ENCODE data around the gene CDK18. TPM values are rescaled to one million over a fixed set of nuclear protein-coding genes. Genes with fewer than 3 reads are reported as not detected.

The CDK18 gene
- total and polyA plus RNA-seq, 9 of the 15 experiments (the other 6 are each of a cell fraction or from before 2014, with no cell fraction given), result 0.05 to 0.69 (median 0.17) TPM; not detected in 2

DNA sequence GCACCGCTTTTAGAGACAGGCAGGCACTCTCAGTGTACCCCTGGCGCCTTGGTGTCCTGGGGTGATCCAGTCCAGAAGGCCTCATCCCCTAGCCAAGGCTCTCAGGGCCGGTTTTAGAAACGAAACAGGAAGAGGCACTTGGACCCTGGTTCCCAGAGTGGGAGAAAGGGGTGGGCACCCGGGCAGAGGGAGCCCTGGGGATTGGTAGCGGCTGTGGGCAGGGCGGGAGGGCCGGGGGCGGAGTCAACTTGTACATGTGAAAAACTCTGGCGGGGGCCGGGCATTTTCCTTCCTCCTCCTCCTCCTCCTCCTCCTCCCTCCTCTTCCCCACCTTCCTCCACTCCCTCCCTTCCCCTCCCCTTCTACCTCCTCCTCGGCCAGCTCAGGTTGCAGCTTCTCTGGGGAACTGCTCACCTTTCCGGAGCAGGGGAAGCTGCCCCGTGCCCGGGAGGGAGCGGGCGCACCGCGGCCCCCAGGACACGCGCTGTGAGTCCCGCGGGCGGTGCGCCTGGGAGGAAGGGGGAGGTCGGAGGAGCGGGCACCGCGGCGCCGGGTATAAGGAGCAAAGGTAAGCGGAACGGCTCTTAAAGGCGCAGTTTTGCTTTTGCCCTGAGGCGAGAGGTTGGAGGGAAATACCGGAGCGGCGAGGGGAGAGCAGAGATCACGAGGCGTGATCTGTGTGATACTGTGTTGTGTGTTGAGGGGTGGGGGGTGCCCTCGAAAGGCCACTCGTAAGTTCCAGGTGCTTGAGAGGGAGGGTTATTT lies at the start of gene CDK18 (continued):
- TF ChIP-seq, protein P1, sequence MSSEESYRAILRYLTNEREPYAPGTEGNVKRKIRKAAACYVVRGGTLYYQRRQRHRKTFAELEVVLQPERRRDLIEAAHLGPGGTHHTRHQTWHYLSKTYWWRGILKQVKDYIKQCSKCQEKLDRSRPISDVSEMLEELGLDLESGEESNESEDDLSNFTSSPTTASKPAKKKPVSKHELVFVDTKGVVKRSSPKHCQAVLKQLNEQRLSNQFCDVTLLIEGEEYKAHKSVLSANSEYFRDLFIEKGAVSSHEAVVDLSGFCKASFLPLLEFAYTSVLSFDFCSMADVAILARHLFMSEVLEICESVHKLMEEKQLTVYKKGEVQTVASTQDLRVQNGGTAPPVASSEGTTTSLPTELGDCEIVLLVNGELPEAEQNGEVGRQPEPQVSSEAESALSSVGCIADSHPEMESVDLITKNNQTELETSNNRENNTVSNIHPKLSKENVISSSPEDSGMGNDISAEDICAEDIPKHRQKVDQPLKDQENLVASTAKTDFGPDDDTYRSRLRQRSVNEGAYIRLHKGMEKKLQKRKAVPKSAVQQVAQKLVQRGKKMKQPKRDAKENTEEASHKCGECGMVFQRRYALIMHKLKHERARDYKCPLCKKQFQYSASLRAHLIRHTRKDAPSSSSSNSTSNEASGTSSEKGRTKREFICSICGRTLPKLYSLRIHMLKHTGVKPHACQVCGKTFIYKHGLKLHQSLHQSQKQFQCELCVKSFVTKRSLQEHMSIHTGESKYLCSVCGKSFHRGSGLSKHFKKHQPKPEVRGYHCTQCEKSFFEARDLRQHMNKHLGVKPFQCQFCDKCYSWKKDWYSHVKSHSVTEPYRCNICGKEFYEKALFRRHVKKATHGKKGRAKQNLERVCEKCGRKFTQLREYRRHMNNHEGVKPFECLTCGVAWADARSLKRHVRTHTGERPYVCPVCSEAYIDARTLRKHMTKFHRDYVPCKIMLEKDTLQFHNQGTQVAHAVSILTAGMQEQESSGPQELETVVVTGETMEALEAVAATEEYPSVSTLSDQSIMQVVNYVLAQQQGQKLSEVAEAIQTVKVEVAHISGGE (CRISPR knock-in tag; IDR thresholded peaks at IDR 0.05), result 0 out of 6 replicates have a peak, but pooled peaks of 1 of the 3 experiments have one; percentile 39
- no peak for TF ChIP-seq MCM2 (IDR thresholded peaks at IDR 0.05; ENCODE audit: low read depth)
- 0 out of 2 replicates have a peak, but pooled peaks have one; percentile 70 for TF ChIP-seq EZH2 (IDR thresholded peaks at IDR 0.05; ENCODE audit: borderline replicate concordance, low read depth, low read length)
- TF ChIP-seq L3MBTL2 (IDR thresholded peaks at IDR 0.05), result peak; percentile 48; the same call in 1 of the 2 replicates
- TF ChIP-seq, protein P2, sequence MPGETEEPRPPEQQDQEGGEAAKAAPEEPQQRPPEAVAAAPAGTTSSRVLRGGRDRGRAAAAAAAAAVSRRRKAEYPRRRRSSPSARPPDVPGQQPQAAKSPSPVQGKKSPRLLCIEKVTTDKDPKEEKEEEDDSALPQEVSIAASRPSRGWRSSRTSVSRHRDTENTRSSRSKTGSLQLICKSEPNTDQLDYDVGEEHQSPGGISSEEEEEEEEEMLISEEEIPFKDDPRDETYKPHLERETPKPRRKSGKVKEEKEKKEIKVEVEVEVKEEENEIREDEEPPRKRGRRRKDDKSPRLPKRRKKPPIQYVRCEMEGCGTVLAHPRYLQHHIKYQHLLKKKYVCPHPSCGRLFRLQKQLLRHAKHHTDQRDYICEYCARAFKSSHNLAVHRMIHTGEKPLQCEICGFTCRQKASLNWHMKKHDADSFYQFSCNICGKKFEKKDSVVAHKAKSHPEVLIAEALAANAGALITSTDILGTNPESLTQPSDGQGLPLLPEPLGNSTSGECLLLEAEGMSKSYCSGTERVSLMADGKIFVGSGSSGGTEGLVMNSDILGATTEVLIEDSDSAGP (CRISPR knock-in tag; IDR thresholded peaks at IDR 0.05), result peak; percentile 77; the same call in 1 of the 2 replicates
- TF ChIP-seq NUFIP1 (IDR thresholded peaks at IDR 0.05; ENCODE audit: partially characterized antibody), result no peak
- TF ChIP-seq SIN3A (IDR thresholded peaks at IDR 0.05; ENCODE audit: borderline replicate concordance in 2 of 2, control insufficient read depth in 1 of 2, low read depth in 2 of 2, low read length in 2 of 2), result no peak
- no peak for TF ChIP-seq EGR1 (conservative IDR thresholded peaks at IDR 0.05)
- TF ChIP-seq, protein P3, sequence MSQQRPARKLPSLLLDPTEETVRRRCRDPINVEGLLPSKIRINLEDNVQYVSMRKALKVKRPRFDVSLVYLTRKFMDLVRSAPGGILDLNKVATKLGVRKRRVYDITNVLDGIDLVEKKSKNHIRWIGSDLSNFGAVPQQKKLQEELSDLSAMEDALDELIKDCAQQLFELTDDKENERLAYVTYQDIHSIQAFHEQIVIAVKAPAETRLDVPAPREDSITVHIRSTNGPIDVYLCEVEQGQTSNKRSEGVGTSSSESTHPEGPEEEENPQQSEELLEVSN (IDR thresholded peaks at IDR 0.05; ENCODE audit: borderline replicate concordance in 1 of 2, extremely low read depth in 1 of 2, insufficient read depth in 1 of 2, insufficient read length in 1 of 2, low read depth in 1 of 2, low read length in 1 of 2, poor library complexity in 1 of 2, severe bottlenecking in 1 of 2), result peak in 1 of 2 experiments; percentile 41
- TF ChIP-seq CCAR2 (IDR thresholded peaks at IDR 0.05; ENCODE audit: low read depth, low read length), result no peak
- peak; percentile 88 for TF ChIP-seq PCBP1 (IDR thresholded peaks at IDR 0.05; ENCODE audit: low read depth, low read length, poor library complexity, severe bottlenecking)
- peak; percentile 92 for TF ChIP-seq ZNF263 (CRISPR knock-in tag; IDR thresholded peaks at IDR 0.05; ENCODE audit: borderline replicate concordance)
- TF ChIP-seq THAP7 (CRISPR knock-in tag; IDR thresholded peaks at IDR 0.05), result no peak
- no peak for TF ChIP-seq NR2F6 (CRISPR knock-in tag; IDR thresholded peaks at IDR 0.05)
- no peak for TF ChIP-seq PURB (CRISPR knock-in tag; IDR thresholded peaks at IDR 0.05; ENCODE audit: low read depth)
